Left ventricle myocardium inferior (tissue), 1 donor: ENCODE results near the gene LCN15. TPM values are rescaled to one million over a fixed set of nuclear protein-coding genes. Genes with fewer than 3 reads are reported as not detected.

Experiments
- DNase-seq: peaks from one replicate; pipeline ENCODE4 v3.0.0-alpha.2; 2020
- H3K27ac ChIP-seq: fragments of 200-600 bp; replicated peaks from 2 replicates; pipeline ENCODE4 v1.8.0; 2021
- H3K27me3 ChIP-seq: fragments of 200-600 bp; 2 replicates; pipeline ENCODE4 v1.8.0; 2021; ENCODE audit warnings: low read depth
- H3K36me3 ChIP-seq: fragments of 200-600 bp; 2 replicates; pipeline ENCODE4 v1.8.0; 2021
- H3K4me1 ChIP-seq: fragments of 200-600 bp; 2 replicates; pipeline ENCODE4 v1.8.0; 2021
- H3K4me3 ChIP-seq: fragments of 200-600 bp; 2 replicates; pipeline ENCODE4 v1.8.0; 2021; ENCODE audit warnings: mild to moderate bottlenecking, moderate library complexity
- H3K9me3 ChIP-seq: fragments of 200-600 bp; replicated peaks from 2 replicates; pipeline ENCODE4 v1.8.0; 2021
- CTCF ChIP-seq: fragments of 200-600 bp; IDR thresholded peaks from 2 replicates; pipeline ENCODE4 v1.8.0; 2021; ENCODE audit warnings: antibody characterized with exemption, mild to moderate bottlenecking, borderline replicate concordance
- intact Hi-C: fragments of 100-400 bp; cut with micrococcal nuclease; formaldehyde crosslinking; loops from one replicate; pipeline ENCODE4 v1.11.0; 2022
- total RNA-seq: library from RNA; stranded (reverse); fragmentation: NEBNext Ultra II Directional; extraction: Animal tissue kit (Norgen Biotek cat#: 25700); gene quantifications from one replicate; pipeline ENCODE4 v1.2.1, GENCODE V29; 2021
- donor health status: DM: no; HTN: yes; CAD: no; lungs with severe emphysema.

LCN15 gene
- total RNA-seq, 1 donor from 2014 or later, result 0.41 TPM

GRCh38 chr9:136720898-136721338 is 43.4 kb downstream of the LCN15 start:
- Histone ChIP-seq H3K27me3 (no peaks in the 10 kb centered on the region), H3K9me3 (no peaks in the 10 kb centered on the region), H3K36me3 (peaks cover 44% of the 10 kb centered on the region), H3K27ac (peak overlapping the region; percentile 78), H3K4me3 (peak overlapping the region; percentile 15), H3K4me1 (peaks cover 78% of the 10 kb centered on the region)
- no peak for DNase-seq
- intact Hi-C loops, result no loop called here
- TF ChIP-seq CTCF, result no peak

GRCh38 chr9:136720251-136720897 is 43.9 kb downstream of the LCN15 start:
- H3K27ac ChIP-seq, result peak overlapping the region; percentile 78
- TF ChIP-seq CTCF, result no peak
- H3K27me3 ChIP-seq, result no peaks in the 10 kb centered on the region
- peaks cover 78% of the 10 kb centered on the region for H3K4me1 ChIP-seq
- H3K9me3 ChIP-seq, result no peaks in the 10 kb centered on the region
- intact Hi-C loops, result no loop called here
- H3K36me3 ChIP-seq, result peaks cover 39% of the 10 kb centered on the region
- peak overlapping the region; percentile 15 for H3K4me3 ChIP-seq
- peak; percentile 51 for DNase-seq

GRCh38 chr9:136719195-136719880 is 45.0 kb downstream of the LCN15 start:
- peak overlapping the region; percentile 78 for H3K27ac ChIP-seq

GRCh38 chr9:136718345-136719194 is 45.7 kb downstream of the LCN15 start:
- intact Hi-C loops, result no loop called here
- no peak for TF ChIP-seq CTCF
- Histone ChIP-seq H3K9me3 (no peaks in the 10 kb centered on the region), H3K36me3 (peaks cover 21% of the 10 kb centered on the region), H3K27me3 (no peaks in the 10 kb centered on the region), H3K27ac (peak overlapping the region; percentile 78), H3K4me3 (no peak overlapping the region), H3K4me1 (peaks cover 79% of the 10 kb centered on the region)
- no peak for DNase-seq

More at GRCh38 chr9:136719195-136719880, 45.0 kb downstream of the LCN15 start:
- Histone ChIP-seq H3K36me3 (peaks cover 28% of the 10 kb centered on the region), H3K4me1 (peaks cover 78% of the 10 kb centered on the region), H3K4me3 (peak overlapping the region; percentile 15), H3K27me3 (no peaks in the 10 kb centered on the region), H3K9me3 (no peaks in the 10 kb centered on the region)
- TF ChIP-seq CTCF, result no peak
- intact Hi-C loops, result no loop called here
- DNase-seq, result no peak

GRCh38 chr9:136717399-136717798 is 46.9 kb downstream of the LCN15 start:
- H3K27me3 ChIP-seq, result no peaks in the 10 kb centered on the region
- no peak for DNase-seq
- no peaks in the 10 kb centered on the region for H3K9me3 ChIP-seq
- intact Hi-C loops, result no loop called here
- no peak for TF ChIP-seq CTCF
- H3K4me3 ChIP-seq, result no peak overlapping the region
- H3K27ac ChIP-seq, result no peak overlapping the region
- H3K4me1 ChIP-seq, result peaks cover 78% of the 10 kb centered on the region
- H3K36me3 ChIP-seq, result peaks cover 9% of the 10 kb centered on the region
